HUES6 (cell line): ENCODE data around the gene CACHD1.

Experiments used
- H3K27ac ChIP-seq: 2 replicates; pipeline ENCODE4 v1.7.0; 2013; ENCODE audit warnings: low read depth, mild to moderate bottlenecking, low read length, inconsistent platforms
- H3K27me3 ChIP-seq: 2 replicates; pipeline ENCODE4 v1.6.1; 2013; ENCODE audit warnings: low read length; ENCODE audit not compliant: control insufficient read depth, insufficient read depth
- H3K36me3 ChIP-seq: 2 replicates; pipeline ENCODE4 v1.6.1; 2013; ENCODE audit warnings: low read length; ENCODE audit not compliant: control insufficient read depth, insufficient read depth
- H3K4me1 ChIP-seq: 2 replicates; pipeline ENCODE4 v1.6.1; 2013; ENCODE audit warnings: low read length; ENCODE audit not compliant: control insufficient read depth, insufficient read depth
- H3K4me3 ChIP-seq: 2 replicates; pipeline ENCODE4 v1.5.1; 2013; ENCODE audit warnings: low read depth, low read length
- H3K9ac ChIP-seq: one replicate; pipeline ENCODE4 v1.6.1; 2013; ENCODE audit warnings: mild to moderate bottlenecking, low read length
- H3K9me3 ChIP-seq: 2 replicates; pipeline ENCODE4 v1.6.1; 2013; ENCODE audit warnings: low read depth, low read length; ENCODE audit not compliant: control insufficient read depth, insufficient read depth

Gene CACHD1

GRCh38 chr1:64537942-64538341, 68.0 kb downstream of the CACHD1 start:
- H3K36me3 ChIP-seq = peaks cover 5% of the 10 kb centered on the region
- no peaks in the 10 kb centered on the region for H3K27me3 ChIP-seq
- no peak overlapping the region for H3K27ac ChIP-seq
- peaks cover 55% of the 10 kb centered on the region for H3K4me1 ChIP-seq
- H3K4me3 ChIP-seq = no peak overlapping the region
- no peak overlapping the region for H3K9ac ChIP-seq
- peaks cover 3% of the 10 kb centered on the region; the same call in 1 of the 2 replicates for H3K9me3 ChIP-seq

- Histone ChIP-seq H3K4me1 (peaks cover 56% of the 10 kb centered on the region), H3K27ac (no peak overlapping the region), H3K9ac (no peak overlapping the region), H3K4me3 (no peak overlapping the region), H3K9me3 (peaks cover 3% of the 10 kb centered on the region; the same call in 1 of the 2 replicates), H3K27me3 (no peaks in the 10 kb centered on the region), H3K36me3 (peaks cover 5% of the 10 kb centered on the region)
These were observed 68.5 kb downstream of the CACHD1 start for GRCh38 chr1:64538389-64538788.

- Histone ChIP-seq H3K27me3 (no peaks in the 10 kb centered on the region), H3K9ac (no peak overlapping the region), H3K9me3 (peaks cover 3% of the 10 kb centered on the region; the same call in 1 of the 2 replicates), H3K36me3 (peaks cover 4% of the 10 kb centered on the region), H3K4me1 (peaks cover 65% of the 10 kb centered on the region), H3K27ac (no peak overlapping the region), H3K4me3 (no peak overlapping the region)
These were observed 69.4 kb downstream of the CACHD1 start for GRCh38 chr1:64539289-64539688.

- no peaks in the 10 kb centered on the region for H3K27me3 ChIP-seq
- H3K4me1 ChIP-seq = peaks cover 65% of the 10 kb centered on the region
- no peaks in the 10 kb centered on the region for H3K9me3 ChIP-seq
- no peak overlapping the region for H3K27ac ChIP-seq
- no peak overlapping the region for H3K4me3 ChIP-seq
- H3K9ac ChIP-seq = no peak overlapping the region
- no peaks in the 10 kb centered on the region for H3K36me3 ChIP-seq
These were observed 69.9 kb downstream of the CACHD1 start for GRCh38 chr1:64539781-64540218.

DNA sequence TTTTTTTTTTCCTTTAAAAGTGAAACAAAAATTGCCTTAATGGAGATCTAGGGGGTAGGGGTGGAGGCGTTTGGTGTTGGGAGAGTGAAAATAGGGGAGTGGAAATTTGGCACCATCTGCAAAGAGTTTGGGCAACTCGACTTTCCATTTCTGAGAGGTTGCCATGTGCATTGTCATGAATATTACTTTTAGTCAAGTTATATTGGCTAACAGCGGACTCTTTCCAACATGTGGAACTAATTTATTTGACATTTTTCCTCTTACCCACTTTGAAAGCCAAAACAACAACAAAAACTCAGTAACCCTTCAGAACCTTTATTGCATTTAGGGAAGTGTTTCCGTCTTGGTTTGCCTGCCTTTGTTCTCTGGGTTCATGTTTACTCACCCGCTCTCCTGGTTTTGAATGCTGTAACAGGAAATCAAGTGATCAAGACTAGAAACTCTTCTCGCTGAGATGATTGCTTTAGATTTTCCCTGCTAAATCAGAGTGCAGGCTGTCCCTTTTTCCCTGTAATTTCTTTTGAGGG, 70.4 kb downstream of the CACHD1 start:
- peaks cover 68% of the 10 kb centered on the region for H3K4me1 ChIP-seq
- H3K27me3 ChIP-seq = no peaks in the 10 kb centered on the region
- no peaks in the 10 kb centered on the region for H3K9me3 ChIP-seq
- no peak overlapping the region for H3K9ac ChIP-seq
- no peaks in the 10 kb centered on the region for H3K36me3 ChIP-seq
- H3K27ac ChIP-seq = peak overlapping the region; percentile 4; the same call in 1 of the 2 replicates
- no peak overlapping the region for H3K4me3 ChIP-seq

DNA sequence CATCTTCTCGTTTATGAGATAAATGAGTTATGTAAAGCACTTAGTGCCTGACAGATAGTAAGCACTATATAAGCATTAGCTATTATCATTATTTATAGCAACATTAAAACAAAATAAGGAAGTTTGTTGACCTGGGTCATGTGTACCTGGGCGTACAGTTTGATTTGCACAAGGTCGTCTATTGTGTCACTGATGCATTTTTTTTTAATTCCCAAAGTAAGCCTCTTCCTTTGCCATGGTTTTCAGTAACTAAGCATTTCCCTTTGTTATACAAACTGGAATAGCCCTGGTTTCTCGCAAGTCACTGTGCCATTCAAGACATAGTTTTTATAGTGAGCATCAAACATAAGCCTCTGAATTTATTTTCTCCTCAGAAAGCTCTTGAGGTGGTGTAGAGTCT, 72.2 kb downstream of the CACHD1 start:
- H3K9ac ChIP-seq = no peak overlapping the region
- no peaks in the 10 kb centered on the region for H3K36me3 ChIP-seq
- H3K27ac ChIP-seq = no peak overlapping the region
- no peak overlapping the region for H3K4me3 ChIP-seq
- no peaks in the 10 kb centered on the region for H3K27me3 ChIP-seq
- peaks cover 66% of the 10 kb centered on the region for H3K4me1 ChIP-seq
- no peaks in the 10 kb centered on the region for H3K9me3 ChIP-seq

GRCh38 chr1:64543831-64544230, 73.9 kb downstream of the CACHD1 start:
- Histone ChIP-seq H3K27ac (no peak overlapping the region), H3K4me1 (peaks cover 55% of the 10 kb centered on the region), H3K4me3 (no peak overlapping the region), H3K27me3 (no peaks in the 10 kb centered on the region), H3K9me3 (no peaks in the 10 kb centered on the region), H3K36me3 (no peaks in the 10 kb centered on the region), H3K9ac (no peak overlapping the region)

DNA sequence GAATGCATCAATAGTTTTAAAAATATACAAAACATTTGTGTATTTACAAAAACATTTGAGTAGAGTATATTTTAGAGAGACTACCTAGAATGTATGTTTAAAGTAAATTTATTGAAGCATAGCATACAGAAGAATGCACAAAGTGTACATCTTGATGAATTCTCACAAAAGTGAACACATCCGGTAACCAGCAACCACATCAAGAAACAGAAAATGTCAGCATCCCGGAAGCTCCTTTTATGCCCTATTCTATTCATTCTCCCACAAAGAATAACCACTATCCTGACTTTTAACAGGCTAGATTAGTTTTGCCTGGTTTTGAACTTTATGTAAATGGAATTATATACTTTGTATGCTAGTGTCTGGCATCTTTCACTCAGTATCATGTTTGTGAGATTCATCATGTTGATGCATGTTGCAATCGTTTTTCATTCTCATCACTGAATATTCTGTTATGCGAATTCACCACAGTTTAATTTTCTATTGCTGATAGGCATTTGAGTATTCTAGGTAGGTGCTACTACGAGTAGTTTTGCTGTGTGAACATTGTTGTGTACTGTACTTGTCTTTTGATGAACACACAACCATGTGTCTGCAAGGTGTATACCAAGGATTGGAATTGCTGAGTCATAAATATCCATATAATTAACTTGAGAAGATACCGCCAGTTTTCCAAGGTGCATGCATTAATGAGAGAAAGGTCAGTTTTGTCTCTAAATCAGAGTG, 75.4 kb downstream of the CACHD1 start:
- no peaks in the 10 kb centered on the region for H3K36me3 ChIP-seq
- H3K9me3 ChIP-seq = no peaks in the 10 kb centered on the region
- H3K4me1 ChIP-seq = peaks cover 40% of the 10 kb centered on the region
- no peak overlapping the region for H3K27ac ChIP-seq
- H3K4me3 ChIP-seq = no peak overlapping the region
- no peaks in the 10 kb centered on the region for H3K27me3 ChIP-seq
- no peak overlapping the region for H3K9ac ChIP-seq

DNA sequence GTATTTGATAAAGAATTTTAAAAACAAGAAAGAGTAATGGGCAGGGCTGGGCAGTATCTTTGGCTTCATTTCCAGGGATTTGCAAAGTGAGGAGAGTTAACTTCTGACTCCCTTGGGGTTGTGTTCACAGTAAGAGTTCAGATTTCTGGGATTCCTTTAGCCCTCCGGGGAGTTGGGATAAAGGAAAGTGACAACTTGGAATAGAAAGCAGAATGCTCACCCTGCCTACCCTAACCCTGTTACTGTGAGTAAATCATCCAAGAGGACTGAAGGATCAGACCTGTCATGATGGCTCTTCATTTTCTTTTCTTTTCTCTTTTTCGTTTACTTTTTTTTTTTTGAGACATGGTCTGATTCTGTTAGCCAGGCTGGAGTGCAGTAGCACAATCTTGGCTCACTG, 76.1 kb downstream of the CACHD1 start:
- Histone ChIP-seq H3K4me3 (no peak overlapping the region), H3K9ac (no peak overlapping the region), H3K36me3 (no peaks in the 10 kb centered on the region), H3K4me1 (peaks cover 33% of the 10 kb centered on the region), H3K9me3 (no peaks in the 10 kb centered on the region), H3K27ac (no peak overlapping the region), H3K27me3 (no peaks in the 10 kb centered on the region)

DNA sequence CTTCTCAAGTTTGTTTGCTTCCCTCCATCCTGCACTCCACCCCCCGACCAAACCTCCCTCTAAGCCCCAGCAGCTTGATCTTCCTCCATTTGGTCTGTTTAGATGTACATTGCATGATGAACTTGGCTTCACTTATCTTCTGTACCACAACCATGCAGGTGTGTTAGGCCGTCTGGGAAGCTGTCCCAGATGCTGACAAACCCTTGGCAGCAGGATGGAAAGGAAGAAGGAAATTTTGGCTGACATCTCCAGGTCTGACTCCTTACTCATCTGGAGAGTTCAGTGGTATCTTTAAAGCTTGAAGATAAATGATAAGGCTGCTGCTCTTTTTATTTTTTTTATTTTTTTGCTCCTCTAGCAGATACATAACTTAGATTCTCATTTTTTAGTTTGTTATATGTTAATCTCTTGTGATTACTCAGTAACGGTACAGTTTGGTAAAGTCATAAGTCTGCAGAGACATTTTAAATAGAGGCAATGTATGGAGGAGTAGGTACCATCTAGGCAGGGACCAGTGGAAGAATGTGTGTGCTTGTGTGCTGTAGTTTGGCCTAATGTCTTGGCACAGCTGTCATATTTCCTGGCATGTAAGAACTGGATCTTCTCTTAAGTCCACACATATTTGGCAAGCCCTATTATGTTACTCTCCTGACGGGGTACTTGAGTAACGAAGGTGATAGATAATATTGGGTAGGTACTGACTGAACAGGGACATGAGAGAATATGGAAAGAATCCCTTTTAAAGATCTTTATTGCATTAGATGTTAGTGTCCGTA, 79.7 kb downstream of the CACHD1 start:
- no peak overlapping the region for H3K9ac ChIP-seq
- no peaks in the 10 kb centered on the region for H3K27me3 ChIP-seq
- H3K9me3 ChIP-seq = no peaks in the 10 kb centered on the region
- H3K4me3 ChIP-seq = no peak overlapping the region
- H3K4me1 ChIP-seq = peaks cover 18% of the 10 kb centered on the region
- H3K27ac ChIP-seq = no peak overlapping the region
- H3K36me3 ChIP-seq = peaks cover 31% of the 10 kb centered on the region

- Histone ChIP-seq H3K27me3 (no peaks in the 10 kb centered on the region), H3K4me1 (peaks cover 9% of the 10 kb centered on the region), H3K9ac (no peak overlapping the region), H3K4me3 (no peak overlapping the region), H3K27ac (no peak overlapping the region), H3K36me3 (peaks cover 38% of the 10 kb centered on the region), H3K9me3 (no peaks in the 10 kb centered on the region)
These were observed 80.6 kb downstream of the CACHD1 start for GRCh38 chr1:64550510-64550909.
